Measurements from ENCODE around the gene PCDHGB4.

DNA sequence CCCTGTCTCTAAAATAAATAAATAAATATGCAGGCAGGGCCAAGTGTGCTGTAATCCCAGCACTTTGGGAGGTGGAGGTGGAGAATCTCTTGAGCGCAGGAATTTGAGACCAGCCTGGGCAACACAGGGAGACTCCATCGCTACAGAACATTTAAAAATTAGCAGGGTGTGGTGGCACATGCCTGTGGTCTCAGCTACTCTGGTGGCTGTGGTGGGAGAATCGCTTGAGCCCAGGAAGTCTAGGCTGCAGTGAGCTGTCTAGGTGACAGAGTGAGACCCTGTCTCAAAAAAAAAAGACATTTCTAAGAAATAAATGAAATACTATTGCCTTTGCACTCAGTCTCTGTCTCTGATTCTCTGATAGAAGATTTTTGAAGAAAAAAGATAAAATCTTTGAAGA lies 24.1 kb downstream of the PCDHGB4 start:
- TF ChIP-seq CTCF (IDR thresholded peaks at IDR 0.05 in 8 of 11, conservative IDR thresholded peaks at IDR 0.05 in 3 of 11) (no peak), POLR2A (IDR thresholded peaks at IDR 0.05) (no peak), POLR2AphosphoS5 (IDR thresholded peaks at IDR 0.05) (no peak)
